ENCODE measurements around the gene RAB3GAP2.
"Not testable (repeated sequence)": the region's sequence is repeated elsewhere in the genome, so short reads cannot be mapped to it uniquely, and the experiment has no call there.

The RAB3GAP2 gene

GRCh38 chr1:220272047-220272840 is at the start of gene RAB3GAP2:
RAB3GAP2 (minus strand) TSS chr1:220272453; CDS start chr1:220272337, 116 bp downstream.
- DNase-seq (ENCODE audit: insufficient read length, low spot score) (peak; percentile 98), FAIRE-seq (peak; percentile 79)

- no peak for DNase-seq (ENCODE audit: insufficient read length, low spot score)
- no peak for FAIRE-seq
Observed at GRCh38 chr1:220321758-220322157, 49.5 kb upstream of the RAB3GAP2 start.

- no peak for DNase-seq (ENCODE audit: insufficient read length, low spot score)
- no peak for FAIRE-seq
Observed at GRCh38 chr1:220320709-220321108, 48.5 kb upstream of the RAB3GAP2 start.

GRCh38 chr1:220318673-220319072 is 46.4 kb upstream of the RAB3GAP2 start:
- DNase-seq (ENCODE audit: insufficient read length, low spot score): no peak
- FAIRE-seq: no peak

- no peak for FAIRE-seq
- DNase-seq (ENCODE audit: insufficient read length, low spot score): no peak
Observed at GRCh38 chr1:220317161-220317560, 44.9 kb upstream of the RAB3GAP2 start.

GRCh38 chr1:220316305-220316704 is 44.1 kb upstream of the RAB3GAP2 start:
- DNase-seq (ENCODE audit: insufficient read length, low spot score): no peak
- no peak for FAIRE-seq

GRCh38 chr1:220315070-220315839 is 43.0 kb upstream of the RAB3GAP2 start:
- FAIRE-seq (no peak), DNase-seq (ENCODE audit: insufficient read length, low spot score) (no peak)

- no peak for FAIRE-seq
- no peak for DNase-seq (ENCODE audit: insufficient read length, low spot score)
Observed at GRCh38 chr1:220313576-220313975, 41.3 kb upstream of the RAB3GAP2 start.

- FAIRE-seq; DNase-seq (ENCODE audit: insufficient read length, low spot score): not testable (repeated sequence)
Observed at GRCh38 chr1:220310147-220310546, 37.9 kb upstream of the RAB3GAP2 start.

GRCh38 chr1:220307607-220308006 is 35.4 kb upstream of the RAB3GAP2 start:
- FAIRE-seq (no peak), DNase-seq (ENCODE audit: insufficient read length, low spot score) (no peak)

- FAIRE-seq: no peak
Observed at GRCh38 chr1:220306339-220306738, 34.1 kb upstream of the RAB3GAP2 start.

GRCh38 chr1:220303871-220304270 is 31.6 kb upstream of the RAB3GAP2 start:
- no peak for FAIRE-seq
- DNase-seq (ENCODE audit: insufficient read length, low spot score): no peak

More at GRCh38 chr1:220306339-220306738, 34.1 kb upstream of the RAB3GAP2 start:
- no peak for DNase-seq (ENCODE audit: insufficient read length, low spot score)

GRCh38 chr1:220301630-220302029 is 29.4 kb upstream of the RAB3GAP2 start:
- DNase-seq (ENCODE audit: insufficient read length, low spot score): no peak
- FAIRE-seq: no peak

GRCh38 chr1:220300442-220301121 is 28.3 kb upstream of the RAB3GAP2 start:
- DNase-seq (ENCODE audit: insufficient read length, low spot score) (peak; percentile 75), FAIRE-seq (peak; percentile 57)

- no peak for FAIRE-seq
Observed at GRCh38 chr1:220299337-220299736, 27.1 kb upstream of the RAB3GAP2 start.

GRCh38 chr1:220298470-220299205 is 26.4 kb upstream of the RAB3GAP2 start:
- FAIRE-seq (no peak), DNase-seq (ENCODE audit: insufficient read length, low spot score) (no peak)

More at GRCh38 chr1:220299337-220299736, 27.1 kb upstream of the RAB3GAP2 start:
- DNase-seq (ENCODE audit: insufficient read length, low spot score): no peak

- no peak for FAIRE-seq
Observed at GRCh38 chr1:220296981-220297380, 24.7 kb upstream of the RAB3GAP2 start.

GRCh38 chr1:220294846-220295301 is 22.6 kb upstream of the RAB3GAP2 start:
- no peak for DNase-seq (ENCODE audit: insufficient read length, low spot score)
- FAIRE-seq: peak; percentile 55

More at GRCh38 chr1:220296981-220297380, 24.7 kb upstream of the RAB3GAP2 start:
- DNase-seq (ENCODE audit: insufficient read length, low spot score): no peak

GRCh38 chr1:220291580-220291979 is 19.3 kb upstream of the RAB3GAP2 start:
- DNase-seq (ENCODE audit: insufficient read length, low spot score) (no peak), FAIRE-seq (no peak)

- FAIRE-seq (no peak), DNase-seq (ENCODE audit: insufficient read length, low spot score) (no peak)
Observed at GRCh38 chr1:220290140-220290761, 18.0 kb upstream of the RAB3GAP2 start.

All from HTR-8/SVneo (cell line).